Measurements from ENCODE around the gene TRMO.

Gene TRMO

GRCh38 chr9:97858826-97859225, 63.5 kb downstream of the TRMO start:
- DNase-seq (ENCODE audit: low read depth): no peak

- DNase-seq (ENCODE audit: low read depth): no peak
Observed at GRCh38 chr9:97858393-97858713, 63.9 kb downstream of the TRMO start.

GRCh38 chr9:97857606-97858392, 64.5 kb downstream of the TRMO start:
- DNase-seq (ENCODE audit: low read depth): no peak

- DNase-seq (ENCODE audit: low read depth): no peak
Observed at GRCh38 chr9:97856857-97857605, 65.3 kb downstream of the TRMO start.

- no peak for DNase-seq (ENCODE audit: low read depth)
Observed at GRCh38 chr9:97855899-97856298, 66.4 kb downstream of the TRMO start.

- no peak for DNase-seq (ENCODE audit: low read depth)
Observed at GRCh38 chr9:97855486-97855875, 66.8 kb downstream of the TRMO start.

GRCh38 chr9:97854696-97855485, 67.4 kb downstream of the TRMO start:
- no peak for DNase-seq (ENCODE audit: low read depth)
